ENCODE measurements around the gene SLC22A23.

GRCh38 chr6:3423439-3424184 is 33.2 kb downstream of the SLC22A23 start:
- no peak for TF ChIP-seq EZH2 (optimal IDR thresholded peaks at IDR 0.05; ENCODE audit: low read depth, low read length)
- no peak for TF ChIP-seq CTCF (IDR thresholded peaks at IDR 0.05; ENCODE audit: low read length)

All from MM.1S (cell line).